HEK293 (cell line): Measurements from ENCODE around the gene ITPKB.

ENCODE experiments used
- CTCF ChIA-PET: fragments of 350-600 bp; formaldehyde crosslinking; extraction: SDS; loops from one replicate; lab custom pipeline; 2021; ENCODE audit warnings: antibody characterized with exemption; lab: Yijun Ruan, JAX
- POLR2A ChIA-PET: fragments of 300-600 bp; formaldehyde crosslinking; extraction: SDS; loops from one replicate; lab custom pipeline; 2020; ENCODE audit warnings: antibody characterized with exemption, inconsistent platforms; lab: Yijun Ruan, JAX
- H3K27ac ChIP-seq: fragments of 200-500 bp; sonication (Bioruptor generic); 2 replicates; pipeline ENCODE4 v1.5.1; 2014; ENCODE audit warnings: low read depth, low read length, control low read depth, inconsistent platforms; ENCODE audit errors: extremely low read depth
- H3K36me3 ChIP-seq, 2 experiments: fragments of 200-500 bp in 1 of 2; sonication (Bioruptor generic) in 1 of 2; 1 replicate in 1 of 2; 2 replicates in 1 of 2; pipeline ENCODE4 v1.5.1; 2014 to 2017; ENCODE audit warnings: inconsistent platforms in 2 of 2, low read length in 2 of 2; ENCODE audit not compliant: control insufficient read depth in 2 of 2, insufficient read depth in 1 of 2
- H3K4me1 ChIP-seq: fragments of 200-500 bp; sonication (Bioruptor generic); 2 replicates; pipeline ENCODE4 v1.5.1; 2014; ENCODE audit warnings: mild to moderate bottlenecking, low read length, inconsistent platforms; ENCODE audit not compliant: control insufficient read depth, insufficient read depth
- H3K4me3 ChIP-seq: 2 replicates; pipeline ENCODE4 v1.5.1; 2011; ENCODE audit warnings: low read depth, mild to moderate bottlenecking, control low read depth, low read length, moderate library complexity
- H3K9me3 ChIP-seq: fragments of 200-500 bp; sonication (Bioruptor generic); 2 replicates; pipeline ENCODE4 v1.5.1; 2014; ENCODE audit warnings: low read depth, low read length, inconsistent platforms; ENCODE audit not compliant: control insufficient read depth, insufficient read depth
- BCL11B ChIP-seq: fragments of 450-650 bp; formaldehyde crosslinking; IDR thresholded peaks from 2 replicates; pipeline ENCODE4 v1.5.1; 2016; ENCODE audit warnings: low read depth, missing biosample characterization, missing genetic modification characterization
- KLF1 ChIP-seq: fragments of 450-650 bp; formaldehyde crosslinking; IDR thresholded peaks from 2 replicates; pipeline ENCODE4 v1.5.1; 2016; ENCODE audit warnings: missing biosample characterization, missing genetic modification characterization
- SP3 ChIP-seq: fragments of 450-650 bp; formaldehyde crosslinking; IDR thresholded peaks from 2 replicates; pipeline ENCODE4 v1.5.1; 2016; ENCODE audit warnings: missing biosample characterization, missing genetic modification characterization
- ZBTB17 ChIP-seq: fragments of 450-650 bp; formaldehyde crosslinking; IDR thresholded peaks from 2 replicates; pipeline ENCODE4 v1.5.1; 2016; ENCODE audit warnings: missing biosample characterization, missing genetic modification characterization
- ZBTB20 ChIP-seq: fragments of 450-650 bp; formaldehyde crosslinking; IDR thresholded peaks from 2 replicates; pipeline ENCODE4 v1.5.1; 2016; ENCODE audit warnings: missing biosample characterization, missing genetic modification characterization
- ZNF133 ChIP-seq: fragments of 450-650 bp; formaldehyde crosslinking; IDR thresholded peaks from 2 replicates; pipeline ENCODE4 v1.5.1; 2016; ENCODE audit warnings: missing biosample characterization, missing genetic modification characterization
- ZNF214 ChIP-seq: fragments of 450-650 bp; formaldehyde crosslinking; IDR thresholded peaks from 2 replicates; pipeline ENCODE4 v1.5.1; 2017; ENCODE audit warnings: missing biosample characterization, mild to moderate bottlenecking, missing genetic modification characterization, borderline replicate concordance
- ZNF48 ChIP-seq: fragments of 450-650 bp; formaldehyde crosslinking; IDR thresholded peaks from 2 replicates; pipeline ENCODE4 v1.5.1; 2016; ENCODE audit warnings: missing biosample characterization, missing genetic modification characterization
- ZNF501 ChIP-seq: fragments of 450-650 bp; formaldehyde crosslinking; IDR thresholded peaks from 2 replicates; pipeline ENCODE4 v1.5.1; 2016; ENCODE audit warnings: missing biosample characterization, missing genetic modification characterization
- ZNF530 ChIP-seq: fragments of 450-650 bp; formaldehyde crosslinking; IDR thresholded peaks from 2 replicates; pipeline ENCODE4 v1.5.1; 2016; ENCODE audit warnings: low read depth, missing biosample characterization, missing genetic modification characterization
- ZNF548 ChIP-seq: fragments of 450-650 bp; formaldehyde crosslinking; IDR thresholded peaks from 2 replicates; pipeline ENCODE4 v1.5.1; 2016; ENCODE audit warnings: missing biosample characterization, missing genetic modification characterization
- ZNF623 ChIP-seq: fragments of 450-650 bp; formaldehyde crosslinking; IDR thresholded peaks from 2 replicates; pipeline ENCODE4 v1.5.1; 2016; ENCODE audit warnings: missing biosample characterization, missing genetic modification characterization
- ZNF677 ChIP-seq: fragments of 450-650 bp; IDR thresholded peaks from 2 replicates; pipeline ENCODE4 v1.5.0; 2018; ENCODE audit warnings: missing biosample characterization, mild to moderate bottlenecking, missing genetic modification characterization, moderate library complexity
- ZNF707 ChIP-seq: fragments of 450-650 bp; formaldehyde crosslinking; IDR thresholded peaks from 2 replicates; pipeline ENCODE4 v1.5.1; 2016; ENCODE audit warnings: missing biosample characterization, missing genetic modification characterization
- ZNF76 ChIP-seq: fragments of 450-650 bp; formaldehyde crosslinking; IDR thresholded peaks from 2 replicates; pipeline ENCODE4; 2016; ENCODE audit warnings: low read depth, missing biosample characterization, missing genetic modification characterization, borderline replicate concordance
- TF ChIP-seq, protein P1 (sequence below): fragments of 450-650 bp; formaldehyde crosslinking; IDR thresholded peaks from 2 replicates; pipeline ENCODE4 v1.5.1; 2016; ENCODE audit warnings: missing biosample characterization, missing genetic modification characterization
- TF ChIP-seq, protein P2 (sequence below): fragments of 450-650 bp; IDR thresholded peaks from 2 replicates; pipeline ENCODE4 v1.5.1; 2018; ENCODE audit warnings: missing biosample characterization, mild to moderate bottlenecking, missing genetic modification characterization
- TF ChIP-seq, protein P3 (sequence below): fragments of 450-650 bp; formaldehyde crosslinking; IDR thresholded peaks from 2 replicates; pipeline ENCODE4 v1.5.1; 2016; ENCODE audit warnings: missing biosample characterization, missing genetic modification characterization, low read depth
- TF ChIP-seq, protein P4 (sequence below): fragments of 450-650 bp; formaldehyde crosslinking; IDR thresholded peaks from 2 replicates; pipeline ENCODE4 v1.5.1; 2016; ENCODE audit warnings: missing biosample characterization, missing genetic modification characterization
- TF ChIP-seq, protein P5 (sequence below): fragments of 450-650 bp; formaldehyde crosslinking; IDR thresholded peaks from 2 replicates; pipeline ENCODE4 v1.5.1; 2016; ENCODE audit warnings: missing biosample characterization, missing genetic modification characterization

The ITPKB gene

GRCh38 chr1:226675715-226676357, 63.2 kb downstream of the ITPKB start:
- CTCF ChIA-PET = no interaction called here
- peaks cover 8% of the 10 kb centered on the region for H3K4me1 ChIP-seq
- H3K36me3 ChIP-seq = no peaks in the 10 kb centered on the region
- H3K4me3 ChIP-seq = no peak overlapping the region
- POLR2A ChIA-PET = no interaction called here
- no peaks in the 10 kb centered on the region for H3K9me3 ChIP-seq
- no peak for TF ChIP-seq ZNF501 (tag by site-specific recombination)
- TF ChIP-seq ZNF707 (tag by site-specific recombination) = no peak
- TF ChIP-seq ZBTB17 (tag by site-specific recombination) = no peak
- no peak for TF ChIP-seq ZNF677 (tag by site-specific recombination)
- no peak for TF ChIP-seq ZNF133 (tag by site-specific recombination)
- TF ChIP-seq ZBTB20 (tag by site-specific recombination) = no peak
- TF ChIP-seq ZNF214 (tag by site-specific recombination) = no peak
- TF ChIP-seq, protein P1, sequence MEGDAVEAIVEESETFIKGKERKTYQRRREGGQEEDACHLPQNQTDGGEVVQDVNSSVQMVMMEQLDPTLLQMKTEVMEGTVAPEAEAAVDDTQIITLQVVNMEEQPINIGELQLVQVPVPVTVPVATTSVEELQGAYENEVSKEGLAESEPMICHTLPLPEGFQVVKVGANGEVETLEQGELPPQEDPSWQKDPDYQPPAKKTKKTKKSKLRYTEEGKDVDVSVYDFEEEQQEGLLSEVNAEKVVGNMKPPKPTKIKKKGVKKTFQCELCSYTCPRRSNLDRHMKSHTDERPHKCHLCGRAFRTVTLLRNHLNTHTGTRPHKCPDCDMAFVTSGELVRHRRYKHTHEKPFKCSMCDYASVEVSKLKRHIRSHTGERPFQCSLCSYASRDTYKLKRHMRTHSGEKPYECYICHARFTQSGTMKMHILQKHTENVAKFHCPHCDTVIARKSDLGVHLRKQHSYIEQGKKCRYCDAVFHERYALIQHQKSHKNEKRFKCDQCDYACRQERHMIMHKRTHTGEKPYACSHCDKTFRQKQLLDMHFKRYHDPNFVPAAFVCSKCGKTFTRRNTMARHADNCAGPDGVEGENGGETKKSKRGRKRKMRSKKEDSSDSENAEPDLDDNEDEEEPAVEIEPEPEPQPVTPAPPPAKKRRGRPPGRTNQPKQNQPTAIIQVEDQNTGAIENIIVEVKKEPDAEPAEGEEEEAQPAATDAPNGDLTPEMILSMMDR (tag by site-specific recombination) = no peak
- TF ChIP-seq, protein P2, sequence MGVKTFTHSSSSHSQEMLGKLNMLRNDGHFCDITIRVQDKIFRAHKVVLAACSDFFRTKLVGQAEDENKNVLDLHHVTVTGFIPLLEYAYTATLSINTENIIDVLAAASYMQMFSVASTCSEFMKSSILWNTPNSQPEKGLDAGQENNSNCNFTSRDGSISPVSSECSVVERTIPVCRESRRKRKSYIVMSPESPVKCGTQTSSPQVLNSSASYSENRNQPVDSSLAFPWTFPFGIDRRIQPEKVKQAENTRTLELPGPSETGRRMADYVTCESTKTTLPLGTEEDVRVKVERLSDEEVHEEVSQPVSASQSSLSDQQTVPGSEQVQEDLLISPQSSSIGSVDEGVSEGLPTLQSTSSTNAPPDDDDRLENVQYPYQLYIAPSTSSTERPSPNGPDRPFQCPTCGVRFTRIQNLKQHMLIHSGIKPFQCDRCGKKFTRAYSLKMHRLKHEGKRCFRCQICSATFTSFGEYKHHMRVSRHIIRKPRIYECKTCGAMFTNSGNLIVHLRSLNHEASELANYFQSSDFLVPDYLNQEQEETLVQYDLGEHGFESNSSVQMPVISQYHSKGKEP (tag by site-specific recombination) = no peak
- no peak for TF ChIP-seq KLF1
- TF ChIP-seq, protein P3, sequence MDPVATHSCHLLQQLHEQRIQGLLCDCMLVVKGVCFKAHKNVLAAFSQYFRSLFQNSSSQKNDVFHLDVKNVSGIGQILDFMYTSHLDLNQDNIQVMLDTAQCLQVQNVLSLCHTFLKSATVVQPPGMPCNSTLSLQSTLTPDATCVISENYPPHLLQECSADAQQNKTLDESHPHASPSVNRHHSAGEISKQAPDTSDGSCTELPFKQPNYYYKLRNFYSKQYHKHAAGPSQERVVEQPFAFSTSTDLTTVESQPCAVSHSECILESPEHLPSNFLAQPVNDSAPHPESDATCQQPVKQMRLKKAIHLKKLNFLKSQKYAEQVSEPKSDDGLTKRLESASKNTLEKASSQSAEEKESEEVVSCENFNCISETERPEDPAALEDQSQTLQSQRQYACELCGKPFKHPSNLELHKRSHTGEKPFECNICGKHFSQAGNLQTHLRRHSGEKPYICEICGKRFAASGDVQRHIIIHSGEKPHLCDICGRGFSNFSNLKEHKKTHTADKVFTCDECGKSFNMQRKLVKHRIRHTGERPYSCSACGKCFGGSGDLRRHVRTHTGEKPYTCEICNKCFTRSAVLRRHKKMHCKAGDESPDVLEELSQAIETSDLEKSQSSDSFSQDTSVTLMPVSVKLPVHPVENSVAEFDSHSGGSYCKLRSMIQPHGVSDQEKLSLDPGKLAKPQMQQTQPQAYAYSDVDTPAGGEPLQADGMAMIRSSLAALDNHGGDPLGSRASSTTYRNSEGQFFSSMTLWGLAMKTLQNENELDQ (tag by site-specific recombination) = no peak
- TF ChIP-seq ZNF76 (tag by site-specific recombination) = no peak
- TF ChIP-seq ZNF530 (tag by site-specific recombination) = no peak
- TF ChIP-seq ZNF548 (tag by site-specific recombination) = no peak
- TF ChIP-seq, protein P4, sequence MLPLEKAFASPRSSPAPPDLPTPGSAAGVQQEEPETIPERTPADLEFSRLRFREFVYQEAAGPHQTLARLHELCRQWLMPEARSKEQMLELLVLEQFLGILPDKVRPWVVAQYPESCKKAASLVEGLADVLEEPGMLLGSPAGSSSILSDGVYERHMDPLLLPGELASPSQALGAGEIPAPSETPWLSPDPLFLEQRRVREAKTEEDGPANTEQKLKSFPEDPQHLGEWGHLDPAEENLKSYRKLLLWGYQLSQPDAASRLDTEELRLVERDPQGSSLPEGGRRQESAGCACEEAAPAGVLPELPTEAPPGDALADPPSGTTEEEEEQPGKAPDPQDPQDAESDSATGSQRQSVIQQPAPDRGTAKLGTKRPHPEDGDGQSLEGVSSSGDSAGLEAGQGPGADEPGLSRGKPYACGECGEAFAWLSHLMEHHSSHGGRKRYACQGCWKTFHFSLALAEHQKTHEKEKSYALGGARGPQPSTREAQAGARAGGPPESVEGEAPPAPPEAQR = no peak
- TF ChIP-seq BCL11B = no peak
- TF ChIP-seq ZNF623 (tag by site-specific recombination) = no peak
- TF ChIP-seq, protein P5, sequence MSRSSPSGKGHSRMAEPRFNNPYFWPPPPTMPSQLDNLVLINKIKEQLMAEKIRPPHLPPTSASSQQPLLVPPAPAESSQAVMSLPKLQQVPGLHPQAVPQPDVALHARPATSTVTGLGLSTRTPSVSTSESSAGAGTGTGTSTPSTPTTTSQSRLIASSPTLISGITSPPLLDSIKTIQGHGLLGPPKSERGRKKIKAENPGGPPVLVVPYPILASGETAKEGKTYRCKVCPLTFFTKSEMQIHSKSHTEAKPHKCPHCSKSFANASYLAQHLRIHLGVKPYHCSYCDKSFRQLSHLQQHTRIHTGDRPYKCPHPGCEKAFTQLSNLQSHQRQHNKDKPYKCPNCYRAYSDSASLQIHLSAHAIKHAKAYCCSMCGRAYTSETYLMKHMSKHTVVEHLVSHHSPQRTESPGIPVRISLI (tag by site-specific recombination) = no peak
- no peak for TF ChIP-seq ZNF48 (tag by site-specific recombination)
- TF ChIP-seq SP3 (tag by site-specific recombination) = no peak
- H3K27ac ChIP-seq = no peak overlapping the region
